Skeletal muscle tissue (tissue), 4 donors: ENCODE measurements around the gene GABBR2. TPM values are rescaled to one million over a fixed set of nuclear protein-coding genes. Genes with fewer than 3 reads are reported as not detected.

Experiments used
- H3K27ac ChIP-seq: one replicate; pipeline ENCODE4 v1.7.0; 2013; ENCODE audit warnings: mild to moderate bottlenecking, low read depth, low read length, inconsistent platforms
- H3K27me3 ChIP-seq, 3 donors: one replicate each; pipeline ENCODE4 v1.7.0; 2013; ENCODE audit warnings: low read length in 3 of 3; ENCODE audit not compliant: control insufficient read depth in 3 of 3, insufficient read depth in 3 of 3
- H3K36me3 ChIP-seq, 3 donors: one replicate each; pipeline ENCODE4 v1.7.0; 2013; ENCODE audit warnings: low read length in 3 of 3; ENCODE audit not compliant: control insufficient read depth in 3 of 3, insufficient read depth in 3 of 3
- H3K4me1 ChIP-seq, 3 donors: one replicate each; pipeline ENCODE4 v1.7.0; 2013; ENCODE audit warnings: low read length in 3 of 3, mild to moderate bottlenecking in 3 of 3; ENCODE audit not compliant: control insufficient read depth in 3 of 3, insufficient read depth in 3 of 3
- H3K4me3 ChIP-seq, 3 donors: one replicate each; pipeline ENCODE4 v1.7.0; 2013; ENCODE audit warnings: low read length in 3 of 3
- H3K9ac ChIP-seq, 3 donors: one replicate each; pipeline ENCODE4 v1.7.0; 2013; ENCODE audit warnings: low read length in 3 of 3, mild to moderate bottlenecking in 3 of 3, moderate library complexity in 2 of 3, low read depth in 1 of 3
- H3K9me3 ChIP-seq, 3 donors: one replicate each; pipeline ENCODE4 v1.7.0; 2013; ENCODE audit warnings: low read length in 3 of 3; ENCODE audit not compliant: control insufficient read depth in 3 of 3
- total RNA-seq: library from RNA; depleted of rRNA; stranded (reverse); fragments of >200 nt; gene quantifications from one replicate; pipeline ENCODE4 v1.2.3, GENCODE V29; 2014
- donor health status: Osteomylitis.

Gene GABBR2
- total RNA-seq, 1 donor from 2014 or later, result under 0.01 TPM

- Histone ChIP-seq H3K9ac (no peak overlapping the region), H3K27ac (no peak overlapping the region), H3K9me3 (no peaks in the 10 kb centered on the region), H3K4me3 (no peak overlapping the region), H3K36me3 (no peaks in the 10 kb centered on the region), H3K27me3 (no peaks in the 10 kb centered on the region), H3K4me1 (no peaks in the 10 kb centered on the region)
Measured at GRCh38 chr9:98559561-98559960, 149.2 kb downstream of the GABBR2 start.

GRCh38 chr9:98558575-98558974 is 150.2 kb downstream of the GABBR2 start:
- Histone ChIP-seq H3K4me1 (no peaks in the 10 kb centered on the region), H3K9me3 (no peaks in the 10 kb centered on the region), H3K9ac (no peak overlapping the region), H3K4me3 (no peak overlapping the region), H3K36me3 (no peaks in the 10 kb centered on the region), H3K27ac (no peak overlapping the region), H3K27me3 (no peaks in the 10 kb centered on the region)

DNA sequence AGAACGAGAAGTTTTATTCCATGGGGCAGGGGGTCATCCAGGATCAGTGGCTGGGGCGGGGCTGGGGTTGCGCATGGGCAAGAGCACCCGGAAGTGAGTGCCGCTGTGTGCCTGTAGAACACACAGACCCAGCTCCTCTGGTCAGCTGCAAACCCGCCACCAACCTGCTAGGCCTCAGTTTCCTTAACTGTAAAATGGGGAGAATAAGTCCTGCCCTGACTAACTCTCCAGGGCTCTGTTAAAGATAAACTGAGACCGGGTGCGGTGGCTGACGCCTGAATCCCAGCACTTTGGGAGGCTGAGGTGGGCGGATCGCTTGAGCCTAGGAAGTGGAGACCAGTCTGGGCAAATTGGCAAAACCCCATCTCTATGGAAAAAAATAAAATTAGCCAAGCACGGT is 152.2 kb downstream of the GABBR2 start:
- H3K27ac ChIP-seq, result no peak overlapping the region
- H3K4me1 ChIP-seq, result no peaks in the 10 kb centered on the region
- no peaks in the 10 kb centered on the region for H3K36me3 ChIP-seq
- no peak overlapping the region for H3K4me3 ChIP-seq
- no peaks in the 10 kb centered on the region for H3K9me3 ChIP-seq
- H3K27me3 ChIP-seq, result no peaks in the 10 kb centered on the region
- no peak overlapping the region for H3K9ac ChIP-seq

DNA sequence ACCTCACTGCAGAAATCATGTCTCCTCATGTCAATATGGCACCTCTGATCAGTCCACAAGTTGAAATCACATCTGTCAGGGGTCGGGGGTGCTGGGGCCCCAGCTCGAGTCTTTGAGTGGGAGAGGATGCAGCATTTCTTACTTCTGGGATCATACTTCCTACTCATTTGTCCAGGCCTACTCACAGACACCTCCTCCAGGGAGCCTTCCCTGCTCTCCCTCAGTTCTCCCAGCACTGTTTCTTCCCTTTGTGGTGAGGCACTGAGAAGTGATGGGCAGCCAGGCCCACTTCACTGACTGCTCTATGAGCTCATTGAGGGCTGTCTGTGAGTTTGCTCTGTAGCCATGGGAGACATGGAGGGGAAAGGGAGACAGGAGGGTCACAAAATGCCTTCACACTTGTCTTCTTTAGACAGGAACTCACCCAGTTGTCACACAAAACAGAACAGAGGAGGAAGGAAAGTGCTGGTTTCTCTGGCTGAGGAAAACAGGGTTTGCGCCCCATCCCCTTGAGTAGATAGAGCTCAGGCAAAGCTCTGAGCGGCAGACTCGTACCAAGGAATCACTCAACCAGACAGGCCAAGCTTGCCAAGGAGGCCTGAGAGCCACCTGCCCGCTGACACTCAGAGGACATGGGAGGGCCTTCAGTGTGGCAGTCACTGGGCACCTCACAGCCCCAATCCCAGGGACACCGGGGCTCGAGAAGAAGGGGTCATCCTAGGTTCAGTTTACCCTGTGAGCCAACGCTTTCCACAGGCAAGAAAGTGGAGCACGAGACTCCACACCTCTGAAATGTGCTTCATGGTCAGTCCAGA is 152.9 kb downstream of the GABBR2 start:
- Histone ChIP-seq H3K4me1 (no peaks in the 10 kb centered on the region), H3K9ac (no peak overlapping the region), H3K27me3 (no peaks in the 10 kb centered on the region), H3K9me3 (no peaks in the 10 kb centered on the region), H3K4me3 (no peak overlapping the region), H3K36me3 (no peaks in the 10 kb centered on the region), H3K27ac (no peak overlapping the region)

DNA sequence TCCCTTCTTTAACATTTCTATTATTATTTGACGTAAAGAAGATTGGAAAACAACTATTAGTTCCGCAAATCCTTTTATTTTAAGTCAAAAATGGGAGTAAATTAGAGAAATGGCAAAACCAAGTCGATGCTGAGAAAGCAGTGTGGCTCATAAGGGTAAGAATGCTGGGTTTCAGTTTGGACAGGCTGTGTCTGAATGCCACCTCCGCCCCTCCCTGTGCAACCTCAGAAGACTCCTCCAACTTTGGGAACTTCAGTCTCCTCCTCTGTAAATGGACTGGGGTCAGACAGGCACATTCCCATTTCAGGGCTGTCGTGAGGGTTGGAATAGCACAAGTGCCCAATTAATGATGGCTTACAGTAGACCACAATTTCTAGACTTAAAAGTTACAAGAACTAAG is 154.0 kb downstream of the GABBR2 start:
- Histone ChIP-seq H3K36me3 (no peaks in the 10 kb centered on the region), H3K27me3 (no peaks in the 10 kb centered on the region), H3K9ac (no peak overlapping the region), H3K27ac (no peak overlapping the region), H3K9me3 (no peaks in the 10 kb centered on the region), H3K4me1 (no peaks in the 10 kb centered on the region), H3K4me3 (no peak overlapping the region)

DNA sequence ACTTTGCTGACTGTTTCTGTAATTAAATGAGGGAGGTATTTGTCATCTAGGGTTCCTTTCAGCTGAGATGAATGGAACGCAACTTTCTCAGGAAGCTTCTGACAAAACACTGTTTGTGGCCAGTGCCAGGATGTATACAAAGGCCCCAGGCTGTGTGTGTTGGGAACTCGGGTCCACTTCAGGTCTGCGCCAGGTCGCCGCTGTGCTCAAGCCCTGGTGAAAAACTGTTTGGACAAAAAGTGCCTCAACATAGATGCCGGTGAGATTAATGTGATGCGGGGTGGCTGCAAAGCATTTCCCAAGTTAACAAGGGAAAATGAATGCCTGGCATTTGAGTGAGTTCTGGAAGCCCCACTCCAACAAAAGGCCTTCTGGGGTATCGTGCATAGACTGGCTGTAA is 156.4 kb downstream of the GABBR2 start:
- Histone ChIP-seq H3K36me3 (no peaks in the 10 kb centered on the region), H3K9me3 (no peaks in the 10 kb centered on the region), H3K27me3 (no peaks in the 10 kb centered on the region), H3K9ac (no peak overlapping the region), H3K4me1 (no peaks in the 10 kb centered on the region), H3K4me3 (no peak overlapping the region), H3K27ac (no peak overlapping the region)

GRCh38 chr9:98551511-98552286 is 157.0 kb downstream of the GABBR2 start:
- H3K36me3 ChIP-seq, result no peaks in the 10 kb centered on the region
- H3K9ac ChIP-seq, result no peak overlapping the region
- H3K4me3 ChIP-seq, result no peak overlapping the region
- H3K4me1 ChIP-seq, result no peaks in the 10 kb centered on the region
- H3K27ac ChIP-seq, result no peak overlapping the region
- no peaks in the 10 kb centered on the region for H3K27me3 ChIP-seq
- no peaks in the 10 kb centered on the region for H3K9me3 ChIP-seq

- no peaks in the 10 kb centered on the region for H3K9me3 ChIP-seq
- H3K27me3 ChIP-seq, result no peaks in the 10 kb centered on the region
- H3K36me3 ChIP-seq, result no peaks in the 10 kb centered on the region
- H3K9ac ChIP-seq, result no peak overlapping the region
- no peaks in the 10 kb centered on the region for H3K4me1 ChIP-seq
- H3K4me3 ChIP-seq, result no peak overlapping the region
- H3K27ac ChIP-seq, result no peak overlapping the region
Measured at GRCh38 chr9:98550206-98550820, 158.4 kb downstream of the GABBR2 start.

DNA sequence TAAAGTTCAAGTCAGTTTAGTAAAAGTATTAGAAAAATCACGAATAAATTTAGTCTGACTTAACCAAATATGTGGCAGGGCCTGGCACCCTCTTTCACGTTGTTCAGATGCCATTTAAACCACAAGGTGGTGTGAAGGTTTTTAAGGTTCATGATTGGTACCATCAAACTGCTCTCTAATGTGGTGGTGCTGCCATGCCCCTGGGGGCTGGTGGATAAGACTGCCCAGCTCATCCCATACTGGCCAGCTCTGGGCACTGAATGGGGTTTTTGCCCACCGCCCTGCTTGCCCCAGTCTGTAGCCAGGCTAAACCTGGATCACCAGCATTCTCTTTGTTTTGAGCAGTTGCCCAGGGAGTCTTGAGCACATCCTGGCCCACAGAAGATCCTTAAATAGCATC is 159.3 kb downstream of the GABBR2 start:
- H3K27ac ChIP-seq, result no peak overlapping the region
- H3K4me3 ChIP-seq, result no peak overlapping the region
- no peaks in the 10 kb centered on the region for H3K4me1 ChIP-seq
- H3K27me3 ChIP-seq, result peaks cover 0 to 1% (median 0%) of the 10 kb centered on the region in 3 donors
- no peaks in the 10 kb centered on the region for H3K9me3 ChIP-seq
- H3K36me3 ChIP-seq, result no peaks in the 10 kb centered on the region
- no peak overlapping the region for H3K9ac ChIP-seq

- Histone ChIP-seq H3K27me3 (peaks cover 0 to 5% (median 0%) of the 10 kb centered on the region in 3 donors), H3K27ac (no peak overlapping the region), H3K9ac (no peak overlapping the region), H3K36me3 (no peaks in the 10 kb centered on the region), H3K4me1 (no peaks in the 10 kb centered on the region), H3K4me3 (no peak overlapping the region), H3K9me3 (no peaks in the 10 kb centered on the region)
Measured at GRCh38 chr9:98547606-98548005, 161.1 kb downstream of the GABBR2 start.
